Stimulated activated CD8-positive, alpha-beta memory T cell treated with anti-CD3 and anti-CD28 coated beads, Interleukin-15, amount 100 ng/mL, for 4 hours (primary cell): ENCODE measurements around the gene ZBTB39.
"Not testable (repeated sequence)": the region's sequence is repeated elsewhere in the genome, so short reads cannot be mapped to it uniquely, and the experiment has no call there.

Experiments used
- DNase-seq, 2 donors: peaks; one replicate each; pipeline ENCODE4 v3.0.0-alpha.2; 2020; ENCODE audit warnings: low read depth in 2 of 2

Gene ZBTB39

DNA sequence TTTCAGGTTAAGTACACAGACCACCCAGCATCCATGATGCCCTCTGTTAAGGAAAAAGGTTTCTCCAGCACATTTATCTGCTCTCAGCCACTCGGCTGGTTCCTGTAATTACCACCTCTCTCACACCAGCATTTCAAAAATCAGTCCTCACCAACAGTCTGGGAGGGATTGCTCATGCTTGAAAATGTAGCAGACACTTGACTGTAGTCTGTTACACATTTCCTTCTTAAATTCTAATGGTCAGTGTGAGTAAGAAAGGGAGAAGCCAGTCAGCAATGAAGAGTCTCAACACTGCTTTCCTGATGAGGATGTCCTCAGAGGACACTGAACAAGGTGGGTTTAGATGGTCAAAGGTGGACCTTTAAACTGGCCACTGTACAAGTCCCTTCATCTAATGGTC lies 6.0 kb downstream of the ZBTB39 start:
- no peak for DNase-seq

DNA sequence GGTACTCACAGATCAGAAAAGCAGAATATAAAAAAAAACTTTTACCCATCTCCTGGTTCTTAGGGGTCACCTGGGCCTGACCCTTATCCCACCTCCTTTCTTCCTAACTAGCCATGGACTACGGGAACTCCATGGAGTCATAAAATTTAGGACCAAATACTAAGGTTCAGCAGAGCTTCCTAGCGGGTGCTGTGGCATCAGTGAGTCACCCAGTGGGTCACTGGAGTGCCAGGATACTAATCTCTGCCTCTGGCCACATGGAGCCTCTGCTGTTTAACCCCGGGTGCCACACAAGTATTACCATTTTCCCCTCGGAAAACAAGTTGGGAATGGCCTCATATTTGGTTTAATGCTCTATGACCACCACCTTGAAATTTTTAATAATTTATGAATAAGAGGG lies 6.9 kb downstream of the ZBTB39 start:
- DNase-seq, result no peak

DNA sequence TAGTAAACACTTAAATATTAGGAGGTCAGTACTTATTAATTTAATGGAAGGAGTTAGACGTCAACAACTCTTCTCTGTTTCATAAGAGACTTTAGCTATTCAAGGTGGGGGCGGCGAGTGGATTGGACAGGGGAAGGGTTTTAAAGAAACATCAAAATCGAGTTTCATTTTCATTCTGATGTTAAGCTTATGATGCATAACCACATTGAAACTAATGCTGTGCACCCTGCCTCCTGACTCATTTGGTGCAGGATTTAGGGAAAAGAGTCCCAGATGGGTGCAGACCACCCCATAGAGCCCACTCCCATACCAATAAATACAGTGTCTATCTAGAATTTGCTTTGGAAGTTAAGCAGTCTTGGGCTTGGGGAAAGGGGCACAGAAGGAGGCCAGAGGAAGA lies 7.4 kb downstream of the ZBTB39 start:
- DNase-seq, result no peak

DNA sequence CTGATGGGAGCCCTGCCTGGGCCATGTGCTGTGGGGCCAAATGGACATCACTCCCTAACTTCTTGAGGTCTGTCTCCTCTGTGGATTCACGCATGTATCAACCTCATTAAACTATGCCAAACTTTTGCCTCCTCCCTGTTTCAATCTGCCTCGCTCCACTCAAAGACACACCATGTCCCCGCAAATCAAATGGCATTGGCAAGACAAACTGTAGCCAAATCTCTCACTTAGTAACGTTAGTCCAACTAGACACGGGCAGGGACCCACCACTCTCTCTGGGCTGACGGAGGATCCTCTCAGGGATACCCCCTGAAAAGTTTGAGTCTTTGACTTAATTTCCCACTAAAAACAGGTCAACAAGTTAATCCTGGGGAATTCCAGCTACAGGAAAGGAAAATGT lies 8.0 kb downstream of the ZBTB39 start:
- no peak for DNase-seq

DNA sequence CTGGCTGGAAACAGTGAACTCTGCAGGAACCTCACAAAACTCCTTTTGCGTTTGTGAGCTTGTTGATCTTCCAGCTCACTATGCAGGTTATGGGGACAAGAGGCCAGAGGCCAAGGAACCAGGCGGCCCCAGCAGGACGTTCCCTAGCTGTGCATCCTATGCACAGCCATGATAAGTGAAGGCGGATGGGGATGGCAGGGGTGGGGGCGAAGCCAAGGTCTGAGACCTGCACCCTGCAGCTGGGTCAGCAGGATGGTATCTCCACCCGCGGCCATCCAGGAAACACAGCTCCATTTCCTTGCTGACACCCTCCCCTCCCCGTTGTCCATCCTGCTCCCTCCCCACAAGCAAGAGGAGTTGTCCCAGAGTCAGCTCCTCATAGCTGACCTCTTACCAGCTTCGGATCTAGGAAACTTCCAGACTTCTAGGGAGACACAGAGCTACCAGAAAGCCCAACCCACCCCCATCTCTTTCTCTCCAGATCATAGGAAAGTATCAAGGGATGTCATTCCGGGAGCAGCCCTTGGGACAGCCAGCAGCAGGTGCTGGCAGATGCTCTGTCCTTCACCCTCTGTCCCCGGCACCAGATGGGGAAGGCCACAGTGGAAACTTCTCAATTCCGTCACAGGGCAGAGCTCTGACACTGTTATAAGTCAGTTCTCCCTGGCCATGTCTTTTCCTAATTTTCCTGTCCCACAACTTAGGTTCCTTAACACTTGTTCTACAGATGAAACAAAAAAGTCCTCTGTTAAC lies 9.4 kb downstream of the ZBTB39 start:
- DNase-seq, result no peak

DNA sequence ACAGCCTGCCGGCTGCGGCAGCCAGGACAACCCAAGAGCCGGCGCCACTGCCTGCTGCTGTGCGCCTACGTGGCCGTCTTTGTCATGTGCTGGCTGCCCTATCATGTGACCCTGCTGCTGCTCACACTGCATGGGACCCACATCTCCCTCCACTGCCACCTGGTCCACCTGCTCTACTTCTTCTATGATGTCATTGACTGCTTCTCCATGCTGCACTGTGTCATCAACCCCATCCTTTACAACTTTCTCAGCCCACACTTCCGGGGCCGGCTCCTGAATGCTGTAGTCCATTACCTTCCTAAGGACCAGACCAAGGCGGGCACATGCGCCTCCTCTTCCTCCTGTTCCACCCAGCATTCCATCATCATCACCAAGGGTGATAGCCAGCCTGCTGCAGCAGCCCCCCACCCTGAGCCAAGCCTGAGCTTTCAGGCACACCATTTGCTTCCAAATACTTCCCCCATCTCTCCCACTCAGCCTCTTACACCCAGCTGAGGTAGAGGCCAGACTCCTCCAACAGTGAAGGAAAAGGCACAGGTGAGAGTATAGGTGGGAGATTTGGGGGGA lies 10.3 kb downstream of the ZBTB39 start:
- no peak for DNase-seq

DNA sequence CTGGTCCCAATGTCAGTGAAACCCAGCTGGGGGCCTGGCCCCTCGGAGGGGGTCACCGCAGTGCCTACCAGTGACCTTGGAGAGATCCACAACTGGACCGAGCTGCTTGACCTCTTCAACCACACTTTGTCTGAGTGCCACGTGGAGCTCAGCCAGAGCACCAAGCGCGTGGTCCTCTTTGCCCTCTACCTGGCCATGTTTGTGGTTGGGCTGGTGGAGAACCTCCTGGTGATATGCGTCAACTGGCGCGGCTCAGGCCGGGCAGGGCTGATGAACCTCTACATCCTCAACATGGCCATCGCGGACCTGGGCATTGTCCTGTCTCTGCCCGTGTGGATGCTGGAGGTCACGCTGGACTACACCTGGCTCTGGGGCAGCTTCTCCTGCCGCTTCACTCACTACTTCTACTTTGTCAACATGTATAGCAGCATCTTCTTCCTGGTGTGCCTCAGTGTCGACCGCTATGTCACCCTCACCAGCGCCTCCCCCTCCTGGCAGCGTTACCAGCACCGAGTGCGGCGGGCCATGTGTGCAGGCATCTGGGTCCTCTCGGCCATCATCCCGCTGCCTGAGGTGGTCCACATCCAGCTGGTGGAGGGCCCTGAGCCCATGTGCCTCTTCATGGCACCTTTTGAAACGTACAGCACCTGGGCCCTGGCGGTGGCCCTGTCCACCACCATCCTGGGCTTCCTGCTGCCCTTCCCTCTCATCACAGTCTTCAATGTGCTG lies 11.0 kb downstream of the ZBTB39 start:
- DNase-seq, result no peak

DNA sequence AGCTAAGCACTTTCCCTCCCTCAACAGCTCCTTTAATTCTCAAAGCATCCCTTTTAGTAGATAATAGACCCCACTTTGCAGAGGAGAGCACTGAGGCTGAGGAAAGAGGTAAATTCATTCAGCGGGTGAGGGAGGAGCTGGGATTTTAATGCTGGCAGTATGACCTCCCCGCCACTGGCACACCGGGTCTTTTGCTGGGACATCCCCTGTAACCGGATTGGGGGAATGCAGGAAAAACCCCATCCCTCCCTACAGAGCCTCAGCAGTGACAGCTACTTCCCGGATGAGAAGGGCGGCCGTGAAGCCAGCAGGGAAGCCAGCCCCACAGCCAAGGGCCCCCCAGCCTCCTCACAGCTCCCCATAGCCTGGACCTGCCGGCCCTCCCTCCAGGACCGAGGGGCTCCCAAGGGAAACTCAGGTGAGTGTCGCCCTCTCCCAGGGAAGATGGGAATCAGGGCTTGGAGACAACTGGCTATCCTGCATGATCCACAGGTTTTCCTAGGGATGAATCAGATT lies 12.1 kb downstream of the ZBTB39 start:
- DNase-seq, result no peak

DNA sequence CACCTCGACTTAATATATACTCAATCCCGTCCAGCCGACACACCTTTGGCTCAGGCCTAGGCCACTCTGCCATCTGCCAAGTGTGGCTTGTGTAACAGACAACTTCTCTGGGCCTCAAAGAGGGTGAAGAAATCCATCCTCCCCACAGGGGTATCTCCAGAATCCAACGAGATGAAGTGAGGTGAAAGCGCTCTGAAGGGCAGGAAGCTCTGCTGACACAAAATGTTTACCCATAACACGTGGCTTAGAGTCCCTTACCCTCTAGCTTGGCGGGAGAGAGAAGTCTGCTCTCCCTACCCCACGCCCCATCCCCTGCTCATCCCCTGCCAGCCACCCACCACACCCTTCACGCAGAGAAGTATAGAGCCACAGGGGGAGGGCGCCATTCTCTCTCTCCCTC lies 13.0 kb downstream of the ZBTB39 start:
- DNase-seq, result no peak

DNA sequence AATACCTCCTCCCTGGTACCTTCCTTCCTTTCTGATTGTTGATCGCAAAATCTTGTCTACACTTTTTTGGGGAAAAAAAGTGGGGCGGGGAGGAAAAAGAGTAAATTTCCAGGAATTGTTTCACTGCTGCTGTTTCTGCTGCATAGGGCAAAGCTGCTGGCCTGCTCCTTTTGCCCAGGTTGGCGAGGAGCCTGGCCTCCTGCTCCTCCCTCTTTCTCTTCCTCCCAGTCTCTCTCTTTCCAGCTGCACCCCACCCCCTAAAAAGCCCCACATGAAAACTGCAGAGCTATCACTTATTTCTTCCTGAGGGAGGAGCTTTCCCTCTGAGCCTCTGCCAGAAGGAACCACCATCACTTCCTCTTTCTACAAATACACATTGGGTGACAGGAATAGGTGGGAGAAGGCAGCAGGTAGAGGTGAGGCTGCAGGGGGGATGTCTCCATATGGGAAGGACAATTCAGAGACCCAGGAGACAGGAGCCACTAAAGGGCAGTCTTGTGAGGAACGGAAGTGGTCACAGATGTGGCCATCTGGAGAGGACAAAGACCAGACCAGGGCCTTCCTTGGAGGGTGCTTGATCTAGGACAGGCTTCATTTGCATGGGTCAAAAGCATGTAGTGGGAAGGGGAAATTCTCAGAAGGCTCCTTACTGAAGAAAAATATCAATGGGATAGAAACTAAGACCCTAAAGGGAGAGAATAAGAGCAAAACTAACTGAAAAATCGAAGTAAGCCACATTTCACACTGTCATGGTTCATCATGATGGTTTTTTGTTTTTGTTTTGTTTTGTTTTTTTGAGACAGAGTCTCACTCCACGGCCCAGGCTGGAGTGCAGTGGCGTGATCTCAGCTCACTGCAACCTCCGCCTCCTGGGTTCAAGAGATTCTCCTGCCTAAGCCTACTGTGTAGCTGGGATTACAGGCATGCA lies 14.8 kb downstream of the ZBTB39 start:
- no peak for DNase-seq

DNA sequence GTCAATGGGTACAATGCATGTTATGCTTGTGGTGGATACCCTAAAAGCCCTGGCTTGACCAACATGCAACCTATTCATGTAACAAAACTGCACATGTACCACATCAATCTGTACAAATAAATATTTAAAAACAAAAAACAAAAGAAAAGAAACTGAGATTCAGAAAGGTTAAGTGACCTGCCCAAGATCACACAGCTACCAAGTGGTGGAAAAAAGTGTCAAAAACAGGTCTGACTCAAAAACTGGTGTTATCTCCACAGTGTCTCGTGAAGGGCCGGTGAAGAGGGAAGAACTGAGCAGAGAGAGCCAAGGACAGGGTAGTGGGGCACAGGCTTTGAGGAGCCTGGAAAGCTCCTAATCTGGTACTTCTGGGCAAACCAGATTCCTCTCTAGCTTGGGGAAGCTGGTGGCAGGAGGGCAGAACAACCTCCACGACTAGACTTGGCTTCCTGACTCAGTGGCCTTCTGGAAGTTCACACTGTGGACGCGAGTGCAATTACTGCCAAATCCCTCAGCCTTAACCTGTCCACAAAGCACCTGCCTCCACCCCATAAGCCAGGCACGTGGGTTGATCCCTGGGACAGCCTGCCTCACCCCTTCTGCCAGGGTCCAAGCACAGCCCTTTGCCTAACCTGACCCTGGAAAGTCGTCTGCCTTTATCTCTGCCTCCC lies 15.6 kb downstream of the ZBTB39 start:
- no peak for DNase-seq

DNA sequence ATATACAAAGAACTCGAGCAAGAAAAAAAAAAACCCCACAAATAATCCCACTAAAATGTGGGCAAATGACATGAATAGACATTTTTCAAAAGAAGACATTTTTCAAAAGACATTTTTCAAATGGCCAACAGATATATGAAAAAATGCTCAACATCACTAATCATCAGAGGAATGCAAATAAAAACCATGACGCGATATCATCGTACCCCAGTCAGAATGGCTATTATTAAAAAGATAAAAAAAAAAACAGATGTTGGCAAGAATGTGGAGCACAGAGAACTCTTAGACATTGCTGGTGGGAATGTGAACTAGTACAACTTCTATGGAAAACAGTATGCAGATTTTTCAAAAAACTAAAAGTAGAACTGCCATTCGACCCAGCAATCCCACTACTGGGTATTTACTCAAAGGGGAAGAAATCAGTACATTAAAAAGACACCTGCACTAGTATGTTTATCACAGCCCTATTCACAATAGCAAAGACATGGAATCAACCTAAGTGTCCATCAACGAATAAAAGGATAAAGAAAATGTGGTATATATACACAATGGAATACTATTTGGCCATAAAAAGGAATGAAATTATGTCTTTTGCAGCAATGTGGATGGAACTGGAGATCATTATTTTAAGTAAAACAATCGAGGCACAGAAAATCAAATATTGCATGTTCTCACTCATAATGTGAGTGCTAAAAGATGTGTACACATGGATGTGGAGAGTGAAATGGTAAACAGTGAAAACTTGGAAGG lies 16.3 kb downstream of the ZBTB39 start:
- DNase-seq, result no peak

DNA sequence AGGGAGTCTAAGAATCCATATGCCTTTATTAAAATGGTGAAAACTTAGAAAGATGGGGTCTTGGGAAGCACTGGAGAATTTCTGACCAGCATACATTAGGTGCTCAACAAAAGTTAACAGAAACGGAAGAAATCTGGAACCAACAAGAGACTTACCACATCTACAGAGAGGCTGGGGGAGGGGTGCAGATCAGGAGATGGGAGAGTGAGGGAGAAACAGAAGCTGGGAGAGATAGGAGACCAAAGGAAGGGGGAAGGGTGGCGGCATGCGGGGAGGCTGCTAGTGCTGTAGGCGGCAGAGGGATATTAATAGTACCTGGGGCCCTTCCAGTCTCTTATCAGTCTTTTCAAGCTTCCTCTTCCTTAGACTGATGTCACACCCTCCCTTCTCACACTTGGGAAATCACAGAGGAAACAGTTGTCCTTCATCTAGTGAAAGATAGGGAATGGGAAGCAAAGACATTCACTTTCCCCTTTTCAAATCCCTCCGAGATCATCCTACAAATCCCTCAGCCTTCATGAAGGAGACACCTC lies 18.1 kb downstream of the ZBTB39 start:
- DNase-seq, result no peak

DNA sequence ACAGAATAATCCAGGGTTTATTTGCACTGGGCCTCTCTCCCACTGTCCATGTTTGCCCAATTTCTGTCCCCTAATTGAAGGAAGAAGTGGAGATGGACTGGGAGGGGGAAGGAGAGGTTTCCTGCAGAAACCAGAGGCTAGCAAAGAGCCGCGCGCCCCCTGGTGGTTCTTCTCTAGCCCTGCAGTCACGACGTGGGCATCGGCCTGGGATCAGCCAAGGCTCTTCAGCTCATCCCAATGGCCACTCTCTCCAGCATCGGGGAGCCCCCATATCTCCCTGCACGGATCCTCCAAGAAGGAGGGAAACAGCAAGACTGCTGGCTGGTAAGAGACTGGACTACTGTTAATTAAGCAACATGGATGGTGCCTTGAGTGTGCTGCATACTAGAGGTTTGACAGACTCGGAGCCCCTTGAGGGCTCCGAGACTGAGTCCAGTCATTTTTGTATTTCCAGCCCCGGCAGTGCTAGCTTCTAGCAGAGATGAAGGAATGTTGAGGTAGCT lies 18.7 kb downstream of the ZBTB39 start:
- DNase-seq, result peak; percentile 27 to 37

DNA sequence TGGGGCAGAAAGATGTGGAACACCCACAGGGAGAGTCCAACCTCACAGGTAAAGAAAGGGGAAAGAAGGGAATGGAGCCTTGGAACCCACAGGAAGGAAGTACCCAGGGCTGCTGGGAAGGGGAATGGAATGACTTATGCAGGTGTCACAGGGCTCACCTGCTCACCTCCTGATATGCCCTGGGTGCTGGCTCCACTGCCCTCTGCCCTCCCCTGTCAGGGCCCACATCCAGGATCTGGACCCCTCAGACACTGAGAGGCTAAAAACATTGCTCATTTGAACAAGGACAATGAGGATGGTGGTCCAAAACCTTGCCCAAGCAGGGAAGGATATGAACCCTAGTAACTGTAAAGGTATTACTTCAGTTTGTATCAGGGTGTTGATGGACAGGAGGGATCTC lies 19.3 kb downstream of the ZBTB39 start:
- no peak for DNase-seq

DNA sequence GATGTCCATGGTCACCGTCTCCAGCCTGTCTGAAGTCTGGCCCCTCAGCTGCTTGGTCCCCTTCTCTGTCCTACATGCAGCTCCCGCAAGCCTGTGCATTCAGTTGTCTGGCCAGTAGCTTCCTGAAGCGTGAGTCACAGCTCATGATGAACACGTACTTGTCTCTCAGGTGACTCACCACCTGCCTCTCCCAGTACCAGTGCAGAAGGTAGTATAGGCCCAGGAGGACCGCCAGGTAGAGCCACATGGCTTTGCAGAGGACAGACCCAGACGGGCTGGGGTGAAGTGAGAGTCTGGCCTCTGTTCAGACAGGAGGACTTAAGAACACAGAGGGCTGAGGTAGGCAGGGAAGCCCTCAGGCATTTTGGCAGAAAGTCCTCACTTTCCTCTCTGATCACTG lies 20.6 kb downstream of the ZBTB39 start:
- not testable (repeated sequence) for DNase-seq

DNA sequence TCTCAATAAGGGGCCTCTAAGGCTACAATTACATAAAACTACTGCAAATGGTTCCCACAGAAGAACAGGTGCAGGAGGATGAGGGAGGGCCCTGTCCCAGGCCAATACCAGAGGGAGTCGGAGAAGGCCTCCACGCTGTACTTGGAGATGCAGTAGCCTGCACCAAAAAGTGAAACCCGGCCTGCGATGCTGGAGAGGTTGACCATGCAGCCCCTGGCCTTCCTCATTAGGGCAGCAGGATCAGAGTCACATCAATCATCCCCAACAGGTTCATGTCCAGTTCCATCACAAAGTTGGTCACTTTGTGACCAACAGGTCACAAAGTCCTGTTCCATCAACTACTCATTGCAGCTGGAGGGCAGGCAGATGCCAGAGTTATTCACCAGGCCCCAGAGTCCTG lies 23.0 kb downstream of the ZBTB39 start:
- no peak for DNase-seq

DNA sequence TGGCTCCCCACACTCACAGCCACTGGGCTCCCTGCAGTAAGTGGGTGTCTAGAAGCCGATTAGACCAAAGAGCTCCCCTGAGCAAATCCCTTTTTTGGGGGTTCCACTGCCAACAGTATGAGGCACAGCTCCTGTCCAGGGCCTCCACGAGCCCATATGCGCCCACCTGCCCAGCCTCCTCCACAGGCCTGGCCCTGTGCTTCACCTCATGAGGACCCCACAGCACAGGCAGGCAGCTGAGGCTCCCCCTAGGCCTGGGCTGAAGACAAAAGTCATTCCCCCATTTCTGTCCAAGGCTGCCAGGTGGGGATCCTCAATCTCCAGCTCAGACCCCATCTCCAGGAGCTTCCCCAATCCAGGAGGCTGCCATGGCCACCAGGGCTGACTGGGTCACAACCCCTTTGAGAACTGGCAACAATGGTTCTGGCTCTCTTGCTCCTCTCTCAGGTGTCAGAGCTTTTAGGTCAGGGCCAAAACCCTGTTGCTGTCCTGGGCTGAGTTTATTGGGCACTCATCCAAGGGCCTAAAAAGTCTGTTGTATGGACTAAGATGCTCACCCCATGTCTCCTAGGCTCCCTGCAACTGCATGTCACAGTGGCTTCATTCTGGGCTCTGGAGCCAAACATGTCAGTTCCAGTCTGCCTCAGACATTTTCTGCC lies 23.6 kb downstream of the ZBTB39 start:
- not testable (repeated sequence) for DNase-seq

DNA sequence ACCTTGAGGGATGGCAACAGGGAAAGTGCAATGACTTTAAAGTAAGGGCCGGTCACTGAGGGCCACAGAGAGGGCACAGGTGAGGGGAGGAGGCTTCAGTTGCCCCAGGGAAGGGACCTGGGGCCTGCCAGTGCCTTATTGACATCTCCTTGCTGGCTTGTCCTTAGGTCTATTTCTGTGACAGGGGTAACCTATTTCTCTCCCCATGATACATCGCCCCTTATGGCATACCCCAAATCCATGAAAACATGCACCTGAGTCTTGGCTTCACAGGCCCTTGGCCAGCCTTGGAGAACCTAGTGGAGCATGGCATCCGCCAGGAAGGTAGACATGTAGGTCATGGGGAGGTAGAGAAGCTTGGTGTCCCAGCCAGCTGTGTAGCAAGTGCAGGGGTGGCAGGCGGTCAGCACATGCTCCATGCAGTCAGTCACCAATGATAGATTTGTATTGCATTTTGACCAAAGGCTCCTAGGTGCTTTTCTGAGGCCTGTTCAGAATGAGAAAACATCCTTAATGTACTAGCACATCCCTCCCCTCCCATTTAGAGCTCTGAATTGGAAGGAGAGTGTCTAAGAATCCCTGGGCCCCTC lies 25.3 kb downstream of the ZBTB39 start:
- no peak for DNase-seq
